ENCODE measurements around the gene STX1A. TPM values are rescaled to one million over a fixed set of nuclear protein-coding genes. Genes with fewer than 3 reads are reported as not detected.

STX1A gene
- polyA plus RNA-seq, 2 of the 4 experiments (the other 2 are of a cell fraction), result 49.2 to 81.7 TPM

DNA sequence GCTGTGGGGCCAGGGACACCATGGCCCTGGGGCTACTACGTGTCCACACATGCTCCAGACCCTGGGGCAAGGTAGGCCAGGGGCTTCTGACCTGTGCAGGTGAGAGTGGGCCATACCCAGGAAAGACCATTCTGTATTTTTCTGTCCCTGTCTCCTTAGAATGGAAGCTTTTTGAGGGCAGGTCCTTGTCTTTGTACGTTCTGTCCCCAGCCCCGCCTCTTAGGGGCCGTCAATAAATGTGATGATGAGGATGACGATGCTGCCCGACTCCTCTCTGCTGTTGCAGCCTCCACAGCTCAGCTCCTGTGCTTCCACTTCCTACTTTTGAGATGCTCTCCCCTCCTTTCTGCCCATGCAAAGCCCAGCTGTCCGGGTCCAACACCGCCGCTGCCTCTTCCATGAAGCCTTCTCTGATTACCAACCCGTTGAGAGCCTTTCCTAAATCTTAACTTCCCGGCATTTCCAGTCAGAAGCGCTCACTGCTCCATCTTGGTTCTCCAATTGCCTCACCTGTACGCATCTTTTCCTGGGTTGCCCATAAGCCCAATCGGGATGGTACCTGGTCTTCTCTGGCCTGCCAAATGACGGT, 47.5 kb downstream of the STX1A start:
- FAIRE-seq, result no peak

DNA sequence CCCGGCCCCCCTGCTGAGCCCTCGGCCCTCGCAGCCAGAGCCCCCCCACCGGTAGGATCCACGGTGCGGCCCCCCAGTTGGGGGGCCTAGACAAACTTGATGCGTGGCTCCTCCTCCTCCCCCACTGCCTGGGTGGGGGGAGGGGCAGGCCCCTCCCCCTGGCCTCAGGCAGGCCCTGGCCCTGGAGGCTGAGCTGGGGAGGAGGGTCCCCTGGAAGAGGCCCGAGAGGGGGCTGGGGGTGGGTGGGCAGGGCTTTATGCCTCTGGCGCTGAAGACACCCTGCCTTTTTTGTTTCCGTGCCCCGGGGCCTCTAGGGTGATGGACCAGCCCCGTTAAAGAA, 48.2 kb downstream of the STX1A start:
- no peak for TF ChIP-seq NFE2L2 (conservative IDR thresholded peaks at IDR 0.05; ENCODE audit: low read length)
- TF ChIP-seq HOXA7 (CRISPR knock-in tag; IDR thresholded peaks at IDR 0.05), result no peak
- no peak for TF ChIP-seq JUN (IDR thresholded peaks at IDR 0.05)
- no peak for TF ChIP-seq EHMT2 (IDR thresholded peaks at IDR 0.05; ENCODE audit: low read depth)
- no peak for TF ChIP-seq RNF2 (IDR thresholded peaks at IDR 0.05; ENCODE audit: borderline replicate concordance, low read depth)
- no peak for TF ChIP-seq SMC3 (IDR thresholded peaks at IDR 0.05)
- TF ChIP-seq ZFP36 (IDR thresholded peaks at IDR 0.05; ENCODE audit: borderline replicate concordance, partially characterized antibody), result no peak
- TF ChIP-seq BHLHE40 (IDR thresholded peaks at IDR 0.05; ENCODE audit: low read depth, low read length), result no peak
- TF ChIP-seq FOSB (CRISPR knock-in tag; IDR thresholded peaks at IDR 0.05), result no peak
- no peak for TF ChIP-seq CEBPB (IDR thresholded peaks at IDR 0.05)
- no peak for TF ChIP-seq RAD21 (conservative IDR thresholded peaks at IDR 0.05 in 1 of 2, IDR thresholded peaks at IDR 0.05 in 1 of 2)
- TF ChIP-seq NPAS2 (CRISPR knock-in tag; IDR thresholded peaks at IDR 0.05; ENCODE audit: borderline replicate concordance), result no peak
- TF ChIP-seq EP300 (IDR thresholded peaks at IDR 0.05), result no peak
- ATAC-seq (no peak), FAIRE-seq (no peak), DNase-seq (ENCODE audit: low read depth in 1 of 2, low spot score in 1 of 2) (no peak)
- Histone ChIP-seq H3K4me1 (peaks cover 7% of the 10 kb centered on the region; the same call in 1 of the 3 replicates), H3K27ac (no peak overlapping the region), H3K4me2 (no peak overlapping the region), H3K9me3 (no peaks in the 10 kb centered on the region), H3K4me3 (no peak overlapping the region)
- ChIA-PET POLR2A (no interaction called here), CTCF (interaction anchor here (2.2 to 9.1 kb wide), 5 partner anchors 40 to 63 kb away, joined by 7 to 86 read pairs (median 58); no protein-coding TSS in a partner anchor)
- WGBS (ENCODE audit: missing lambda C conversion rate), result no CpG with 5 or more reads among the region's 12 CpGs

More for the DNA sequence above, 47.5 kb downstream of the STX1A start:
- peaks cover 7% of the 10 kb centered on the region; the same call in 1 of the 3 replicates for H3K4me1 ChIP-seq
- POLR2A ChIA-PET, result no interaction called here
- no peak overlapping the region for H3K4me3 ChIP-seq
- no peaks in the 10 kb centered on the region for H3K9me3 ChIP-seq
- CTCF ChIA-PET, result interaction anchor here (0.8 to 9.1 kb wide), 6 partner anchors 35 to 66 kb away, joined by 3 to 86 read pairs (median 46); no protein-coding TSS in a partner anchor
- DNase-seq (ENCODE audit: low read depth in 1 of 2, low spot score in 1 of 2) (no peak), ATAC-seq (no peak)
- 92% methylated on average over 15 of the region's 15 CpGs for WGBS (ENCODE audit: missing lambda C conversion rate)
- H3K4me2 ChIP-seq, result no peak overlapping the region
- no peak overlapping the region for H3K27ac ChIP-seq
- TF ChIP-seq, protein P1, sequence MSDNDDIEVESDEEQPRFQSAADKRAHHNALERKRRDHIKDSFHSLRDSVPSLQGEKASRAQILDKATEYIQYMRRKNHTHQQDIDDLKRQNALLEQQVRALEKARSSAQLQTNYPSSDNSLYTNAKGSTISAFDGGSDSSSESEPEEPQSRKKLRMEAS (IDR thresholded peaks at IDR 0.05), result no peak
- TF ChIP-seq FOSL2 (IDR thresholded peaks at IDR 0.05), result 0 out of 2 replicates have a peak, but pooled peaks have one; percentile 5
- no peak for TF ChIP-seq FOSL2 (CRISPR knock-in tag; IDR thresholded peaks at IDR 0.05)
- TF ChIP-seq ZFP36 (IDR thresholded peaks at IDR 0.05; ENCODE audit: borderline replicate concordance, partially characterized antibody), result peak; percentile 67
- TF ChIP-seq, protein P2, sequence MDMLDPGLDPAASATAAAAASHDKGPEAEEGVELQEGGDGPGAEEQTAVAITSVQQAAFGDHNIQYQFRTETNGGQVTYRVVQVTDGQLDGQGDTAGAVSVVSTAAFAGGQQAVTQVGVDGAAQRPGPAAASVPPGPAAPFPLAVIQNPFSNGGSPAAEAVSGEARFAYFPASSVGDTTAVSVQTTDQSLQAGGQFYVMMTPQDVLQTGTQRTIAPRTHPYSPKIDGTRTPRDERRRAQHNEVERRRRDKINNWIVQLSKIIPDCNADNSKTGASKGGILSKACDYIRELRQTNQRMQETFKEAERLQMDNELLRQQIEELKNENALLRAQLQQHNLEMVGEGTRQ (IDR thresholded peaks at IDR 0.05), result 0 out of 2 replicates have a peak, but pooled peaks have one; percentile 5

DNA sequence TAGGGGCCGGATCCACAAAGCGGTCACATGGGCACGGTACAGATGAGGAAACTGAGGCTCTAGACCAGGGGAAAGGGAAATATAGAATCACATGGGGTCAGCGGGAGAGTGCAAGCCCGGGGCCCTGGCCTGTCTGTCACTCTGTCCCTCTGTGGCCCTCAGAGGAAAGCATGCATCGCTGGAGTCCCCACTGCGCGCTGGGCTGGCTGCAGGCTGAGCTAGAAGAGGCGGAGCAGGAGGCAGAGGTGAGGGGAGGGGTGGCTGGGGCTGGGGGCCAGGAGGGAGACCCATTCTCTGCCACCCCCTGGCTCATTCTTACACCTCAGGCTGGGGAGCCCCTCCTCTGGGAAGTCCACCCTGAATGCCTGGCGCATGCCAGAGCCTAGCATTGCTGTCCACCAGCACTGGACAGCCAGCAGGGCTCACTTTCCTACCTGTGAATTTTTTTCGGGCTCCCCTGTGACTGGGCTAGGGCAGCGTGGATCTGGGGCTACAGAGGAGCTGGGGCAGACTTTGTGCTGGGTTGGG, 49.5 kb downstream of the STX1A start:
- H3K4me1 ChIP-seq, result peaks cover 15% of the 10 kb centered on the region; the same call in 2 of the 3 replicates
- no peak for FAIRE-seq
- no peaks in the 10 kb centered on the region for H3K9me3 ChIP-seq
- no peak for DNase-seq (ENCODE audit: low read depth in 1 of 2, low spot score in 1 of 2)
- H3K4me3 ChIP-seq, result no peak overlapping the region
- no peak overlapping the region for H3K27ac ChIP-seq
- ChIA-PET POLR2A (no interaction called here), CTCF (interaction anchor here (0.5 to 9.1 kb wide), 11 partner anchors 7 to 742 kb away, joined by 4 to 86 read pairs (median 6); no protein-coding TSS in a partner anchor)
- no peak for ATAC-seq
- WGBS (ENCODE audit: missing lambda C conversion rate), result 92% methylated on average over 12 of the region's 12 CpGs
- TF ChIP-seq BHLHE40 (IDR thresholded peaks at IDR 0.05; ENCODE audit: low read depth, low read length), result no peak
- TF ChIP-seq, protein P3, sequence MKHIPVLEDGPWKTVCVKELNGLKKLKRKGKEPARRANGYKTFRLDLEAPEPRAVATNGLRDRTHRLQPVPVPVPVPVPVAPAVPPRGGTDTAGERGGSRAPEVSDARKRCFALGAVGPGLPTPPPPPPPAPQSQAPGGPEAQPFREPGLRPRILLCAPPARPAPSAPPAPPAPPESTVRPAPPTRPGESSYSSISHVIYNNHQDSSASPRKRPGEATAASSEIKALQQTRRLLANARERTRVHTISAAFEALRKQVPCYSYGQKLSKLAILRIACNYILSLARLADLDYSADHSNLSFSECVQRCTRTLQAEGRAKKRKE (CRISPR knock-in tag; IDR thresholded peaks at IDR 0.05; ENCODE audit: low read depth), result no peak
- TF ChIP-seq ZFP36 (IDR thresholded peaks at IDR 0.05; ENCODE audit: borderline replicate concordance, partially characterized antibody), result peak; percentile 16
- H3K4me2 ChIP-seq, result no peak overlapping the region

All from A549 (cell line).